SJSA1 (cell line): ENCODE data around the gene HDAC4. TPM values are rescaled to one million over a fixed set of nuclear protein-coding genes. Genes with fewer than 3 reads are reported as not detected.

Source experiments
- DNase-seq, 2 experiments: peaks; one replicate each; pipeline ENCODE4 v3.0.0-alpha.2; 2015 to 2020; ENCODE audit warnings: low spot score in 2 of 2, low read depth in 1 of 2
- H3K27ac ChIP-seq: fragments of 250-450 bp; sonication (Bioruptor Pico); 2 replicates; pipeline ENCODE4 v1.5.1; 2020; ENCODE audit warnings: mild to moderate bottlenecking, moderate library complexity
- H3K27me3 ChIP-seq: fragments of 250-450 bp; sonication (Bioruptor Pico); replicated peaks from 2 replicates; pipeline ENCODE4 v1.5.1; 2020; ENCODE audit warnings: mild to moderate bottlenecking, moderate library complexity
- H3K36me3 ChIP-seq: fragments of 250-450 bp; sonication (Bioruptor Pico); 2 replicates; pipeline ENCODE4 v1.5.1; 2020; ENCODE audit warnings: mild to moderate bottlenecking
- H3K4me1 ChIP-seq: fragments of 250-450 bp; sonication (Bioruptor Pico); replicated peaks from 2 replicates; pipeline ENCODE4 v1.6.1; 2021; ENCODE audit warnings: mild to moderate bottlenecking
- H3K4me3 ChIP-seq: fragments of 250-450 bp; sonication (Bioruptor Pico); 2 replicates; pipeline ENCODE4 v1.5.1; 2020; ENCODE audit warnings: mild to moderate bottlenecking
- H3K9me3 ChIP-seq: fragments of 250-450 bp; sonication (Bioruptor Pico); replicated peaks from 2 replicates; pipeline ENCODE4 v1.5.1; 2020; ENCODE audit warnings: mild to moderate bottlenecking
- total RNA-seq: library from RNA; depleted of rRNA; stranded (reverse); fragments of >200 nt; shearing (Covaris generic); gene quantifications from 2 replicates; pipeline ENCODE4 v1.2.3, GENCODE V29; 2014

Gene HDAC4
- total RNA-seq, 1 experiment from 2014 or later = 13.2 TPM

DNA sequence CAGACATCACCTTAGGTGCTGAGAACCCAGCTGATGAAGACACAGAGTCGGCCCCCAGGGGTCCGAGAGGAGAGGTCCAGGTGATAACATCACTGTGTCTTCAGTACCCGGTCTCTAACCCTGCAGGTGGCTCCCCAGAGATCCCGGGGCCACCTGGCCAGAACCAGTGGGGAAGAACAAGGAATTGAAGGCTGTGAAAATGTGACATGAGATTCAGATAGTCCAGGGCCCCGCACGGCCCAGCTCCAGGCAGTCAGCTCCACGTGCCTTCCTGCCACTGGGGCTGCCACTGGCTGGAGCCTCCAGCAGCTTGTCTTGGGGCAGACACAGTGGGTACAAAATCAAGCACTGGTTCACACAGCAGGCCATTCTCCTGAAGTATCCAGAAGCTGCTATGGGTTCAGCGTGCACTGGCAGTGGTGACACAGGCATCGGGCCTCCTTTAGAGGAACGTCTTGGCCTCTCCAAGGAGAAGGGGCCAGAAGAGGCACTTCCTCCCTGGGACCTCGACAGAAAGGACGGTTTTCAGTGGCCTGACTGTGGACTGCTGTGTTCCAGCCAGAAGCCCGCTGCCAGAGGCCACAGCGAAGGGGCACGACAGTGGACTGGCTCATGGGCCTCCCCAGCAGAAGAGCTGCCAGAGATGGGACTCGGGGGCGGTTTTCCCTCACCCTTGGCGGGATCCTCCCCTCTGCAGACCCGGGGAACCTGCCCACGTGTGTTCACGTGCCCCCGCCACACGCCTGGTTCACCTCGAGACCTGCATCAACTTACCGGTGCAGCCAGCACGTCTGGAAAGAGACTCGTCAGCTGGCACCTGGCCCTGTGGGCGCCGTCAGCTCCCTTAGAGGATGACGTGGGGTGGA is 150.4 kb downstream of the HDAC4 start:
- Histone ChIP-seq H3K27me3 (no peaks in the 10 kb centered on the region), H3K9me3 (no peaks in the 10 kb centered on the region), H3K27ac (no peak overlapping the region), H3K36me3 (no peaks in the 10 kb centered on the region), H3K4me1 (peaks cover 19% of the 10 kb centered on the region), H3K4me3 (no peak overlapping the region)
- no peak for DNase-seq

- no peak for DNase-seq
- peaks cover 19% of the 10 kb centered on the region for H3K4me1 ChIP-seq
- no peak overlapping the region for H3K27ac ChIP-seq
- H3K9me3 ChIP-seq = no peaks in the 10 kb centered on the region
- H3K27me3 ChIP-seq = no peaks in the 10 kb centered on the region
- no peaks in the 10 kb centered on the region for H3K36me3 ChIP-seq
- H3K4me3 ChIP-seq = no peak overlapping the region
Observed at GRCh38 chr2:239249776-239250175, 151.0 kb downstream of the HDAC4 start.

- Histone ChIP-seq H3K27me3 (no peaks in the 10 kb centered on the region), H3K4me3 (no peak overlapping the region), H3K9me3 (no peaks in the 10 kb centered on the region), H3K27ac (no peak overlapping the region), H3K4me1 (peaks cover 19% of the 10 kb centered on the region), H3K36me3 (no peaks in the 10 kb centered on the region)
- DNase-seq = no peak
Observed at GRCh38 chr2:239249048-239249447, 151.8 kb downstream of the HDAC4 start.

GRCh38 chr2:239247401-239248245 is 153.2 kb downstream of the HDAC4 start:
- Histone ChIP-seq H3K4me3 (no peak overlapping the region), H3K36me3 (no peaks in the 10 kb centered on the region), H3K27ac (no peak overlapping the region), H3K9me3 (no peaks in the 10 kb centered on the region), H3K4me1 (peaks cover 19% of the 10 kb centered on the region), H3K27me3 (no peaks in the 10 kb centered on the region)
- no peak for DNase-seq

GRCh38 chr2:239246723-239247122 is 154.1 kb downstream of the HDAC4 start:
- H3K4me3 ChIP-seq = no peak overlapping the region
- no peaks in the 10 kb centered on the region for H3K36me3 ChIP-seq
- no peak overlapping the region for H3K27ac ChIP-seq
- no peaks in the 10 kb centered on the region for H3K27me3 ChIP-seq
- H3K9me3 ChIP-seq = no peaks in the 10 kb centered on the region
- no peak for DNase-seq
- H3K4me1 ChIP-seq = peaks cover 19% of the 10 kb centered on the region

DNA sequence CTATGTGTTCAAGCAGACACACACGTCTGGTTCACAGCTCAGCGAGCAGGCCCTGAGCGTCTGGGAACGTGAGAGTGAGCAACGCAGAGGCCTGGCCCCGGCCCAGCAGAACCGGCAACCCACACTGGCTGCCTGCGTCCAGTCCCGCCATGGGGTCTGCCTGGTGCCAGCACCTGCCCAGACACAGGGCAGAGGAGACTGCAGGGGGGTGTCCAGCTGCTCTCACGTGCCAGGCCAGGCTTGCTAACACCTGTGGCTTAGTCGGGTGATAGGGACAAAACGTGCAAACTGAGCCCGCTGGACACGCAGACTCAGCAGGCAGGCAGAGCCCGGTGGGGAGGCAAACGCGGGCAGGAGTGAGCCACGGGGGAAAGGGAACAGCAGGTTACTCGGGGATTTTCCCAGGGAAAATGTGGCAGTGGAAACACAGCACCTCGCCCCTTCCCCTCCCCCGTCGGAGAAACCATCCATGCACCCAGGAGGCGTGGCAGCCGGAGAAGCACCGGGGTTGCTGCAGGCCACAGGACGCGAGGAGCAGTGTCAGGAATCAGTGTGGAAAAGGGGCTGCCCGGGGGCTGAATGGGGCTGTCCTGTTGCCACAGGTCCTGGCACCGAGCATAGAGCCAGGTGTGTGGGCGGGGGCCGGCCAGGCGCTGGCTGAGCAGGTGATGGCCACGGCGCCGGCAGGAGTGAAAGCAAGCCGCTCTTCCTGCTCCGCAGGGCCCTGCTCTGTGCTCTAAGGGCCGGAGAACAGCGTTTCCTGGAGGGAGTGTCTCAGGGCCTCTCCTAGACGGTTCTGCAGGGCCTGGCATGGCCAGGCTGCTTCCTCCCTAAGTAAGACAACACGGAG is 154.7 kb downstream of the HDAC4 start:
- no peak for DNase-seq
- Histone ChIP-seq H3K4me3 (no peak overlapping the region), H3K27ac (no peak overlapping the region), H3K36me3 (no peaks in the 10 kb centered on the region), H3K27me3 (no peaks in the 10 kb centered on the region), H3K4me1 (peaks cover 19% of the 10 kb centered on the region), H3K9me3 (no peaks in the 10 kb centered on the region)

- peaks cover 19% of the 10 kb centered on the region for H3K4me1 ChIP-seq
- no peak for DNase-seq
- H3K27ac ChIP-seq = no peak overlapping the region
- no peaks in the 10 kb centered on the region for H3K27me3 ChIP-seq
- no peaks in the 10 kb centered on the region for H3K9me3 ChIP-seq
- H3K36me3 ChIP-seq = no peaks in the 10 kb centered on the region
- H3K4me3 ChIP-seq = no peak overlapping the region
Observed at GRCh38 chr2:239245107-239245506, 155.7 kb downstream of the HDAC4 start.

DNA sequence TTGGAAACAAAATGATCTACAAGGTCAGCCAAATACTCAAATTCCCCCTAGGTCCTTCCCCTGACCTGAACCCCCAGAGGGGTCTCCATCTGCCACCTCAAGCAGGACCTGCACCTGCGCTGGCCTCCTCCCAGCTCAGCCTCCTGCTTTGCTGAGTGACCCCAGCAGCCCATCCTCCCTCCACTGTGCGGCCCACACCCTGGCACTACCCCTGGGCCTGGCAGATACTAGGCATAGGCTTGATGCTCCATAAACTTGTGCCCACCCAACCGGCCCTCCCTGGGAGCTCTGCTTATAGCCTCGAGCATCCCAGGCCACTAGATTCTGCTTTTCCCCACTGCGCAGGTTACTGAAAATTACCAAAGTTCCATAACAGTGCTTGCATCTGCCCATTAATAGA is 156.2 kb downstream of the HDAC4 start:
- H3K27ac ChIP-seq = no peak overlapping the region
- H3K36me3 ChIP-seq = no peaks in the 10 kb centered on the region
- H3K9me3 ChIP-seq = no peaks in the 10 kb centered on the region
- DNase-seq = no peak
- peaks cover 19% of the 10 kb centered on the region for H3K4me1 ChIP-seq
- no peaks in the 10 kb centered on the region for H3K27me3 ChIP-seq
- H3K4me3 ChIP-seq = no peak overlapping the region

DNA sequence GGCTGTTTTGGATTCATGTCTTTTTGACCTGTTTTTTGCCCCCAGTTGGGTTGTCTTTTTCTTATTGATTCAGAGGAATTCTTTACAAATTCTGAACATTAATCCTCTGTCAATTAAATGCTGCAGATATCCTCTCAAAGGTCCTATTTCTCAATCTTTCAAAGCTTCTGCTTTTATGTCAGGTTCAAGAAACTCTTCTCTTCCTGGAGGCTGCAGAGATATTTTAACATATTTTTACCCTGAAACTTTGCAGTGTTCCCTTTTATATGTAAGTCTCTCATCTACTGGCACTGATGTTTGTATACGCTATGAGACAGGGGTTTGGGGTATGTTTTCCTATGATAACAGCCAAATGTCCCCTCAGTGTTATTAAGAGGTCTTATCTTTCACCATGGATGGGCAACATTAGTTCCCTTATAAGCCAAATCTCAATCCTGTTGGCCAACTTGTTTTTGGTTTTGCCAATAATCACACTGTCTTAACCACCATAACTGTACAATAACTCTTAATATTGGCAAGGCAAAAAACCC is 159.3 kb downstream of the HDAC4 start:
- Histone ChIP-seq H3K4me3 (no peak overlapping the region), H3K4me1 (no peaks in the 10 kb centered on the region), H3K36me3 (no peaks in the 10 kb centered on the region), H3K27ac (no peak overlapping the region), H3K9me3 (no peaks in the 10 kb centered on the region), H3K27me3 (no peaks in the 10 kb centered on the region)
- DNase-seq = no peak

- Histone ChIP-seq H3K9me3 (no peaks in the 10 kb centered on the region), H3K4me3 (no peak overlapping the region), H3K36me3 (no peaks in the 10 kb centered on the region), H3K27ac (no peak overlapping the region), H3K4me1 (no peaks in the 10 kb centered on the region), H3K27me3 (no peaks in the 10 kb centered on the region)
- no peak for DNase-seq
Observed at GRCh38 chr2:239240414-239240881, 160.4 kb downstream of the HDAC4 start.

GRCh38 chr2:239239607-239240413 is 161.0 kb downstream of the HDAC4 start:
- DNase-seq = peak in 1 of 2 experiments; percentile 31
- no peaks in the 10 kb centered on the region for H3K4me1 ChIP-seq
- no peaks in the 10 kb centered on the region for H3K9me3 ChIP-seq
- no peak overlapping the region for H3K4me3 ChIP-seq
- no peaks in the 10 kb centered on the region for H3K36me3 ChIP-seq
- no peaks in the 10 kb centered on the region for H3K27me3 ChIP-seq
- H3K27ac ChIP-seq = no peak overlapping the region

GRCh38 chr2:239238839-239239606 is 161.8 kb downstream of the HDAC4 start:
- no peaks in the 10 kb centered on the region for H3K9me3 ChIP-seq
- DNase-seq = peak in 1 of 2 experiments; percentile 33
- H3K4me3 ChIP-seq = no peak overlapping the region
- H3K27me3 ChIP-seq = no peaks in the 10 kb centered on the region
- H3K4me1 ChIP-seq = no peaks in the 10 kb centered on the region
- H3K36me3 ChIP-seq = no peaks in the 10 kb centered on the region
- no peak overlapping the region for H3K27ac ChIP-seq
